K562 (cell line): ENCODE data around the gene HES3. TPM values are rescaled to one million over a fixed set of nuclear protein-coding genes. Genes with fewer than 3 reads are reported as not detected.

ENCODE experiments used
- BRD9 ChIP-seq: fragments of 450-650 bp; IDR thresholded peaks from 2 replicates; pipeline ENCODE4 v1.6.1; 2018; ENCODE audit warnings: low read depth; ENCODE audit not compliant: partially characterized antibody
- CREM ChIP-seq: IDR thresholded peaks from 2 replicates; pipeline ENCODE4 v1.6.1; 2014; ENCODE audit warnings: antibody characterized with exemption, low read depth
- MAFK ChIP-seq: IDR thresholded peaks from 2 replicates; pipeline ENCODE4 v1.6.1; 2011; ENCODE audit warnings: low read length, improper control_type of control experiment
- NFATC3 ChIP-seq: fragments of 450-650 bp; IDR thresholded peaks from 2 replicates; pipeline ENCODE4 v1.6.1; 2017; ENCODE audit warnings: mild to moderate bottlenecking
- NFXL1 ChIP-seq: fragments of 450-650 bp; formaldehyde crosslinking; IDR thresholded peaks from 2 replicates; pipeline ENCODE4 v1.4.0; 2021; ENCODE audit warnings: mild to moderate bottlenecking
- PPARD ChIP-seq: fragments of 250-450 bp; sonication (Bioruptor Pico); IDR thresholded peaks from 2 replicates; pipeline ENCODE4 v1.8.0; 2022; ENCODE audit warnings: inconsistent platforms, mild to moderate bottlenecking, moderate library complexity
- PTBP1 ChIP-seq: fragments of 200-400 bp; formaldehyde crosslinking; IDR thresholded peaks from 2 replicates; pipeline ENCODE4 v1.6.1; 2017; ENCODE audit warnings: low read depth, low read length
- RERE ChIP-seq: sonication (generic); formaldehyde crosslinking; IDR thresholded peaks from 2 replicates; pipeline ENCODE4 v1.8.0; 2023; ENCODE audit warnings: missing genetic modification reagents, mild to moderate bottlenecking, borderline replicate concordance
- RHOXF2B ChIP-seq: fragments of 250-450 bp; sonication (Bioruptor Pico); conservative IDR thresholded peaks from 2 replicates; pipeline ENCODE4 v1.5.1; 2021
- TAF15 ChIP-seq: fragments of 200-400 bp; formaldehyde crosslinking; IDR thresholded peaks from 2 replicates; pipeline ENCODE4 v1.6.1; 2017; ENCODE audit warnings: mild to moderate bottlenecking, low read depth, low read length, moderate library complexity
- TFE3 ChIP-seq: fragments of 450-650 bp; formaldehyde crosslinking; IDR thresholded peaks from 2 replicates; pipeline ENCODE4 v1.4.0; 2020; ENCODE audit warnings: mild to moderate bottlenecking, mixed read lengths
- TRIM24 ChIP-seq, 2 experiments: fragments of 450-650 bp; IDR thresholded peaks; 2 replicates each; pipeline ENCODE4 v1.6.1; 2016
- U2AF1 ChIP-seq: fragments of 200-400 bp; formaldehyde crosslinking; optimal IDR thresholded peaks from 2 replicates; pipeline ENCODE3; 2017; ENCODE audit warnings: mild to moderate bottlenecking, low read depth, low read length, moderate library complexity
- ZBTB1 ChIP-seq: sonication (generic); formaldehyde crosslinking; IDR thresholded peaks from 2 replicates; pipeline ENCODE4 v1.8.1; 2023; ENCODE audit warnings: missing genetic modification reagents, low read depth, mild to moderate bottlenecking, borderline replicate concordance
- ZBTB33 ChIP-seq: sonication (generic); formaldehyde crosslinking; IDR thresholded peaks from 2 replicates; pipeline ENCODE4 v1.8.1; 2023; ENCODE audit warnings: mild to moderate bottlenecking, missing genetic modification reagents
- ZKSCAN8 ChIP-seq: fragments of 200-800 bp; sonication (Bioruptor generic); IDR thresholded peaks from 2 replicates; pipeline ENCODE4 v1.6.1; 2016; ENCODE audit warnings: missing genetic modification characterization, missing compliant biosample characterization
- ZNF655 ChIP-seq: fragments of 250-450 bp; sonication (Bioruptor Pico); IDR thresholded peaks from 2 replicates; pipeline ENCODE4 v1.5.0; 2021
- ZNF668 ChIP-seq: fragments of 250-450 bp; sonication (Bioruptor Pico); IDR thresholded peaks from 2 replicates; pipeline ENCODE4 v1.8.0; 2022; ENCODE audit warnings: mild to moderate bottlenecking, inconsistent platforms
- ZSCAN29 ChIP-seq: fragments of 450-650 bp; IDR thresholded peaks from 2 replicates; pipeline ENCODE4 v1.6.1; 2017
- polyA plus RNA-seq, 8 experiments: library from polyadenylated mRNA; depleted of rRNA in 4 of 8; stranded (reverse) in 5 of 8; unstranded in 3 of 8; fragments of >200 nt; fragmentation: Nextera tagmentation in 2 of 8; fragmentation: Illumina TruSeq in 1 of 8; extraction: Ambion mirVana in 2 of 8; extraction: Trizol in 1 of 8; gene quantifications; 2 replicates each; pipeline versions ENCODE4 v1.2.1 to v1.2.3, GENCODE V29; 2011 to 2014; ENCODE audit warnings: inconsistent platforms in 1 of 8, missing spikeins in 1 of 8
- total RNA-seq, 7 experiments: library from RNA; depleted of rRNA in 6 of 7; stranded (reverse); fragments of >200 nt in 6 of 7; fragmentation: Illumina TruSeq in 2 of 7; extraction: Trizol in 2 of 7; gene quantifications; 2 replicates each; pipeline versions ENCODE4 v1.2.1 to v1.2.3, GENCODE V29; 2011 to 2021; ENCODE audit warnings: low replicate concordance in 1 of 7

Gene HES3
- total and polyA plus RNA-seq, 9 of the 15 experiments (the other 6 are each of a cell fraction or from before 2014, with no cell fraction given) = not detected

GRCh38 chr1:6205849-6206519, 38.0 kb upstream of the HES3 start, which contains the start of gene RNF207 (continued):
- TF ChIP-seq TRIM24 (IDR thresholded peaks at IDR 0.05) (no peak; a peak in 1 of 4 replicates), TFE3 (CRISPR knock-in tag) (no peak), BRD9 (no peak), NFXL1 (CRISPR knock-in tag) (no peak), RERE (CRISPR knock-in tag) (no peak), ZNF655 (CRISPR knock-in tag) (no peak), MAFK (no peak), ZKSCAN8 (CRISPR knock-in tag) (no peak), ZBTB1 (CRISPR knock-in tag) (0 out of 2 replicates have a peak, but pooled peaks have one; percentile 44), NFATC3 (no peak), CREM (peak; percentile 35; the same call in 1 of the 2 replicates), ZNF668 (CRISPR knock-in tag) (no peak), ZBTB33 (CRISPR knock-in tag) (peak; percentile 85), ZSCAN29 (no peak), RHOXF2B (CRISPR knock-in tag) (no peak), U2AF1 (peak; percentile 59), TAF15 (no peak), PTBP1 (no peak), PPARD (CRISPR knock-in tag) (no peak)
